Measurements from ENCODE around the gene DAND5.

DAND5 gene

DNA sequence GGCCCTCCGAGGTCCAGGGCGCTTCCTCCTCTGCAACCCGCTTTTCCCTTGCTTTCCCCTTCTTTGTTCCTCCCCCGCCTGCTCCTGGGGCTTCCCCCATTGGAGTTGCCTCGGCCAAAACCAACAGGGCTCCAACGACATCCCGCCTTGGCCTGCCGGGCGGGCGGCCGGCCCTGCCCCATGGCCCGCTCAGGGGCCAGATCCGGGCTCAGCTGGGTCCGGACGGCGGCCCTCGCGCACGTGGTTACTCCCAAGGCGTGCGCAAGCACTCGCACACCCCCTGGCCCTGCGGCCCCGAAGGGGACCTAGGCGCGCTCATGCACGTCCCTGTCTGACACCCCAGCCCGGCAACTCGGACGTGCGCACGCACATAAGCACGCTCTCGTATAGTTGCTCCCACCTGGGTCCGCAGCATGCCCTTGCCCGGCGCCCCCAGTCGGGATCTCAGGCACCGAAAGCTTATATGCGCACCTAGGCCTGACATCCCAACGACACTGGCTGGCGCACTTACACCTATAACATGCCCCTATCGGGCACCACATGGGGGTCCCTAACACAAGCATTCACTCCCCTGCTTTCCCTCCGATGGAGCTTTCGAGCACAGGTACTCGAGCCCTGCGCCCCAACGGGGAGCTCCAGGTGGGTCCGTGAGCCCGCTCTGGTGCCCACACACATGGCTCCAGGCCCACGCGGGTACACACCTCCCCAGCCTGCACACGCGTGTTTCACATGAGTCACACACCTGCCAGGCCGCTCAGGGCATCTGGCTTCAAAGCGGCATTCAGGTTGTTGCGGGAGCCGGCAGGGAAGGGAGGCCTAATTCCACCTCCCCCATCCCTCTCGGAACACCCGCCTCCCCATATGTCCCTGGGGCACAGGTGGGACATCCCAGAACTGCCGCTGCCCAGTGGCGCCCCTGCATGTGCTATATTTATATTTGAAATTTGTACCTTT, 40.9 kb downstream of the DAND5 start:
- no peak for DNase-seq (ENCODE audit: low spot score)

DNA sequence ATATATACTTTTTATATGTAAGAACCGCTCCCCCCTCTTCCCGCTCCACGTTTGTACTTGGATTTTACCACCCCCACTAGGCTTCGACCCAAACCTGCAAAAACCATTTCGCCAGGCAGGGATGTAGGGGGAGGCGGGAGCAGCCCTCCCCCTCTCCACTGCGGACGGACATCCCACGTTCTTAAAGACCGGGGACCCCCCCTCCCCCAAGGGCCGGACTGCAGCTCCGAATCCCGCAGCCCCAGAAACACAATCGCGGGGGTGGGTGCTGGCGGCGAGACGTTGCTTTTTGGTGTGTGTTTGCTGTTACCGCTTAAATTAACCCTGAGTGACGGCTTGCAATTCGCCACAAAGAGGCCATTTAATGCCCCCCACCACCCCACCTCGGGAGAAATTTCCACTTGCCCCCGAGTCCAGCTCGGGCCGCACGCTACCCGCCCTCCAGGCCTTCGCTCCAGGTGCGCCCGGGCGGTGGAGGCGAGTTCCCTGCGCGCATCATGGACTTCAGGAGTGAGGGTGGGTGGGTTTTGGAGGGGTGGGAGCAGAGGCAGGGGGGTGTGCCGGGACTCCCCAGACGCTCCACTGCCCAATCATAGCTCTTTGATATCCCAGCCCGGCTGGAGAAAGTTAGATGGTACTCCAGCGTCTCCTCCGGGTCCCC, 41.7 kb downstream of the DAND5 start:
- DNase-seq (ENCODE audit: low spot score) = no peak

DNA sequence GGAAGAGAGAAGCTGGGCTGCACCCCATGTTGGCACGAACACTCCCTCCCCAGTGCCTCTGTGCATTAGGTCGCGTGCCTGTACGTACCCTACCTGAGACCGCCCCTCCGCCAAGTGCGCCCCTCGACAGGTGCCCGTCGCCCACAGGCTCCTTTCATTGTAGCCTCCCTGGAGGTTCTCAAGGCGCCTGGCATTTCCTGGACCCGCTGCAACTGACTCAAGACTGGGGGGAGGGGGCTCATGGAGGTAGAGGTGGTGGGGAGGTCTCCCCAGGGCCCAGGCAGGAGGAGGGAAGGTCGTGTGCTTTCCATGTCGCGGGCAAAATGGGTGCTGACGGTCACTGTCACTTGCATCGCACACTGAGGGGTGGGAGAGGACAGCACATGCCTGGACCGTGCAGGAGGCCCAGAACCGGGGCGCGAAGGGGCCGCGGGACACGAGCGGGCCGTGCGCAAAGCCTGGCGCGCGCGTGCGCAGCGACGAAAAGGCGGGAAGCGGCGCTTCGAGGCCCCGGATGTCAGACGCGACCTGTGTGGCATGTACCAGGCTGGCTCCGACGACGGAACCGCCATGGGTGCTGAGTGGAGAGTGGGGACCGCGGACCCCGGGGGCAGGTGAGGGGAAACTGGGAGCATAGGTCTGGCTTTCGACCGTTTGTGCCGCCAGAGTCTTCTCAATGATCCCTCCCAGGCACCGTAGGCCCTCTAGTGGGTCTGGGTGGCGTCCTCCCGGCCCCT, 42.4 kb downstream of the DAND5 start:
- DNase-seq (ENCODE audit: low spot score) = no peak

DNA sequence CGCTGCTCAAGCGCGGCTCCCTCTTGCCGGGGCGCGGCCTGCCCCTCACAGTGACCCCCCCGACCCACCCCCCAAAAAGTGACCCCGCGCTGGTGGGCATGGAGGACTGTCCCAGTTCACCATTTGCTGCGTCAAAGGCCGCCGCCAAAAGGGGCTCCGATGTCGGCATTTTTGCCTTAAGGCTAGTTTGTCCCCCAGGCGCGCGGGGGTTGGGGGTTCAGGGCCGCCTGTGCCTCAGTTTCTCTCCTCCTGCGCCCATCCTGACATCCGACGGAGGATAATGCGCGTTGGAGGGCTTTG, 43.0 kb downstream of the DAND5 start:
- no peak for DNase-seq (ENCODE audit: low spot score)

DNA sequence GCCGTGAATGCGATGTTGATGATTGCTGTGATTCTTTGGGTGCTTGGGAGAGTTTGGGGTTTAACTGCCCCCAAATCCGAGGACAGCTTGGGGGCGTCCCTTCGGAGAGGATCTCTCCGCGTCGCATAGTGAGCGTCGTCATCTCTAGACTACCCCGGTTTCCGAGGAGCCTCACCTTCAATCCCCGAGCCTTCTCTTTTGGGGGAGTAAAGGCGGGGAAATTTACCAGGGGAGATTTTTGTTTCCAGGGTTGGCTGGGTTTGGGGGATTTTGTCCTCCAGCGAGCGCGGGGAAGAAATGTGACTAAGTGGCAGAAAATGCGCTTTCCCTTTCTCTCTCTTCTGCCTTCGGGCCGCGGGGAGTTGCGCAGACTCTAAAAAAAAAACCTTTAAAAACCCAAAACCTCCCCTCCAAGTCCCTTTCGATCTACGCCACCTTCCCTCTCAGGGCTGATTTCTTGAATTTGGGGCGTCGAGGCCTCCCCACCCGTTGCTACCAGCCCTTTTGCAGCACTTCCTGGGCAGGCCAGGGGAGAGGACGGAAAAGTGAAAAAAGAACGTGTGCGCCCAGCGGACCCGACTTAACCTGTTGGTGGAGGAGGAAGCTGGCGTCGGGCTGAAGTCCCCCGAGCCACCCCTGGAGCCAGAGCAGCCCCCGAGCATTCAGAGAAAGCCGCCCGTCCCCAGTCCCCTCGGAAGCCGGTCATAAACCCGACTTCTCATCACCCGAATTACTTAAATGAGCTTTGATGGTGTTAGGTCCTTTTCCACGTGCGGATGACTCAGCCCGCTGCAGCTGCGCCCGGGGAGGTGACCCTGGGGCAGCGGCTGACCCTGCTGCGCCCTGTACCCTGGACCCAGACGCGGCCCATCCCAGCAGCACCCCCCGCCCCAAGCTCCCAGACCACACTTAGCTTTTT, 43.6 kb downstream of the DAND5 start:
- DNase-seq (ENCODE audit: low spot score) = no peak

DNA sequence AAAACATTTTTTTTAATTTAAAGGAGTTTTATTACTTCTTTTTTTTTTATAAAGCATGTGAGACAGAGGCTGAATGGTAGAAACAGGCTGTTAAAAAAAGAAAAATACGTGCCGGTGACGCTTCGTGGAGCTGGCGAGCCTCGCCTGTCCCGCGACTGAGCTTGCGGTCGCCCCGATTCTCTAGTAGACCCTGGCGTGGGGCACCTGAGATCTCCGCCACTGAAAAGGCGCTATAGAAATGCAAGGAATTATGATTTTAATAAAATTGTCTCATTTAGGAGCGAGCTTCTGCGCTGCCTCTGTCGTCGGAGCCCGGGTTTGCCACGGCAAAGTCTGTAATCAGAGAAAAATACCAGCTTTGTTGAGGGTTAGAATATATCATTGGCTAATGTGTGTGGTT, 44.3 kb downstream of the DAND5 start:
- no peak for DNase-seq (ENCODE audit: low spot score)

DNA sequence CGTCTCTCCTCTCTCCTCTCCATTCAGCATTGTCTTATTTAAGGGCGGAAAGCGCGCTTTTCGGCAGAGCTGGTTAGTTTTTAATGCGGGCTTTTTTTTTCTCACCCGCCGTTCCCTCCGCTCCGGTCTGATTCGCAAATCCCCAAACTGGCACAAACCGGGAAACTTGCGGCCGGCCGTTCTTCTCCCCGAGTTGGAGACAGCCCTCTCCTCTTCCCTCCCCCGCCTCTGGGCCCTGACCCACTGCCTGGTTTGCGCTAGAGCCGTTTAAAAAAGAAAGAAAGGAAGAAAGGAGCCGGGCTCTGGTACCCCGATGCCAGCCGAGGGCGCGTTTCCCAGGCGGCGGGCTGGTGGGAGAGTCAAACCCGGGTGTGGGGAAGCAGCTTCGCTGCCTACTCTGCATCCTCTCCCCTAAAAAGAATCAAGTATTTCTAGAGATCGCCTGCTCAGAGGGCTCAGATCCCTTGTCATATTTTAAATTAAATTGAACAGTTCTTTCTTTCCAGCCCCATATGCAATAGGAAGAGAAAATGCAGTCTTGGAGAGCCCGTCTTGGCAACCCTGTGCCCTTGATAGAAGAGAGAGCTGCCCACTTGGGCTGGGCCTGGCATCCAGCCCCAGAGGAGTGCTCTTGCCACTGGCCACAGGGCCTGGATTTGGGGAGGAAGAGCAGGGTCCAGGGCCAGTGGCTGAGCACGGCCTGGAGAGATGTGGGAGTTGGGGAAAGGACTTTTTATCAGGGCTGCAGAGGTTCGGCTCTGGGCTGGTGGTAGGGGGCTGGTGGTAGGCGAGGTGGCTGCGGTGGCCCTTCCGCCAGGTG, 44.9 kb downstream of the DAND5 start:
- DNase-seq (ENCODE audit: low spot score) = no peak

DNA sequence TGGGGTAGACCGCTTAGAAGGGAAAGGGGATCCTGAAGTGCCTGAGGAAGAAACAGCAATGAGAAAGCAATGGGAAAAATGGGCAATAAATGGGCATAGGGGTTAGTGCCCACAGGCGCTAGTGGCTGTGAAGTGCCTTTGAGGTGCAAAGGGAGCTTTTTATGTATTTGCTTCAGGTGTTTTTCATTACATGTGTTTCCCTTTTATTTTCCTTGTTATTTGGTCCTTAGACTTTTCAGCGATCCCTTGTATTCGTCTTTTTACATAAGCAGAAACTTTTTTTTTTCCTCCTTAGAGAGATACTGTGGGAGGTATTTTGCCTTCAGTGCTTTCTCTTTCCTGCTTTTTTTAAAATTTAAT, 45.5 kb downstream of the DAND5 start:
- no peak for DNase-seq (ENCODE audit: low spot score)

DNA sequence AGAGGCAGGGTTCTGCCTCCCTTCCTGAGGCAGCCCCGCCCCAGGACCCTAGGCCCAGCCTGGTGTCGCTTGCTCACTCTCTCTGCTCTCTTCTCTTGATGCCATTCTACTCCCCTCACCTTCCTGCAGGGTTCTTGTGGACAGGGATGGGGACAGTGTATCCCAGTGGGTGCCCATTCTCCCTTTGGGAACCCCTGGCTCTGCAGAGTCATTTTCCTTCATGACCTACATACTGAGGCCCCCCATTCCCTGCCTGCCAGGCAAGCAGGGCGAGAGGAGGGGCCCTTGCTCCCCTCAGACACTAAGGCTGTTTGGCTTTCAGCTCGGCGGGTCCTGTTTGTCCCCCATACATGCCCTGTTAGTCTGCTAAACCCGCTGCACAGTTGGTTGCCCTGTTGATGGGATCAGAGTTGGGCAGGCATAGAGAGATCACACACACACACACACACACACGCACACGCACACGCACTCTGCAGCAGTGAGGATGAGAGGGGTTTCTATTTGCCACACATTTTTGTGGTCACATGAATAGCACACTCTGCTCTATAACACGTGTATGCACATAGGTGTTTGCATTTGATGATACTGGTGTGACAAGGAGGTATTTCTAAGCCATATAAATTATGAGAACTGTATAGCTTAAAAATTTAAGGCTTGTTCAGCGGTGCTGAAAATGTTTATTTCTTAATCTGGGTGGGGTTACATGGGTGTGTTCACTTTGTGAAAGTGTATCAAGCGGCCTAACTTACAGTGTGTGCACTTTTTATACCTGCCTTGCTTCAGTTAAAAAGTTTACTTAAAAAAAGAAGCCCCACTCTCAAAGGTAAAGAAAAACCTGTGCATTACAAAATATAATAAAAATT, 46.2 kb downstream of the DAND5 start:
- no peak for DNase-seq (ENCODE audit: low spot score)

DNA sequence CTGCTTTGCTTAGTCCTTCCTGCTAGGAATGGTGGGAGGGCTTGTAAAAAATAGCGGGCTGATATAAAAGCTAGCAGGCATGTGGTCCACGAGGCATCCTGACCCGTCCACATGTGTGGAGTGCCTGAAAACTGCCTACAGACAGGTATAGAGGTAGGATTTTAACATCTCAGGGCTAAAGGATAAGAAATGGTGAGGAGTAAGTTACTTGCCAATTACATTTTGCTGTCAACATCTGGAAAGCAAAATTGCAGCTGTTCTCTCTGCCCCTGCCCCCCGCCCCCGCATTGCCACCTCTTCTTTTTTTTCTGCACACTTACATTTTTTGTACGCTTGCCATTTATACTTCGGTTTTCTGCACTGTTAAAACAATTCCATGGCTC, 46.9 kb downstream of the DAND5 start:
- no peak for DNase-seq (ENCODE audit: low spot score)

DNA sequence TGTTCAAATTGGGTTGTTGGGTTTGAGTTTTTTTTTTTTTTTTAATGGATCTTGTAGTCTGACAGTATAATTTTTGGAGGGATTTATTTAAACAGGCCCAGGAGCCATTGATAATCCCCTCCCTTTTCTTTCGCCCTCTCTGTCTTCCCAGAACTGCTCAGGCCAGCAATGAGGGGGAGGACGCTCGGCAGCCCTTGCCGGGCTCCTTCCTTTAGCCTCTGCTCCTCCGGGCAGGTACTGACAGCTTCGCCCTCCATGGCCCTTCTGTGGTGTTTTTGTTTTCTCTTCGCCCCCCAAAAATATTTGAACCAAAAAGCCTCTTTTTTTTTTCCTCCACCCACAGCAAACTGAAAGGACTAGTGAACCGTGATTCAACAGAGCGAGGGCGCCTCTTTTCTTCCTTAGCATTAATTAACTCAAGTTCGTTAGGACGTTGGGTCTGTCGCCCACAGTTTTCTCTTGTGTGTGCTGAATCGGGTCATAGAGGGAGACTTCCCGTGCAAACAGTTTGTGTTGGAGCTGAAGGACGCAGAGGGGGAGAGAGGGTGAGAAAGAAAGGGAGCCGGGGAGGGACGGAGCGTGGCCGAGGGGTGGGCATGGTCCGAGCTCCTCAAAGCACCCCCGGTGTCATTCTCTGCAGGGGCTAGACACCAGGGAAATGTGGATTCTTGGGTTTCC, 47.4 kb downstream of the DAND5 start:
- DNase-seq (ENCODE audit: low spot score) = no peak

DNA sequence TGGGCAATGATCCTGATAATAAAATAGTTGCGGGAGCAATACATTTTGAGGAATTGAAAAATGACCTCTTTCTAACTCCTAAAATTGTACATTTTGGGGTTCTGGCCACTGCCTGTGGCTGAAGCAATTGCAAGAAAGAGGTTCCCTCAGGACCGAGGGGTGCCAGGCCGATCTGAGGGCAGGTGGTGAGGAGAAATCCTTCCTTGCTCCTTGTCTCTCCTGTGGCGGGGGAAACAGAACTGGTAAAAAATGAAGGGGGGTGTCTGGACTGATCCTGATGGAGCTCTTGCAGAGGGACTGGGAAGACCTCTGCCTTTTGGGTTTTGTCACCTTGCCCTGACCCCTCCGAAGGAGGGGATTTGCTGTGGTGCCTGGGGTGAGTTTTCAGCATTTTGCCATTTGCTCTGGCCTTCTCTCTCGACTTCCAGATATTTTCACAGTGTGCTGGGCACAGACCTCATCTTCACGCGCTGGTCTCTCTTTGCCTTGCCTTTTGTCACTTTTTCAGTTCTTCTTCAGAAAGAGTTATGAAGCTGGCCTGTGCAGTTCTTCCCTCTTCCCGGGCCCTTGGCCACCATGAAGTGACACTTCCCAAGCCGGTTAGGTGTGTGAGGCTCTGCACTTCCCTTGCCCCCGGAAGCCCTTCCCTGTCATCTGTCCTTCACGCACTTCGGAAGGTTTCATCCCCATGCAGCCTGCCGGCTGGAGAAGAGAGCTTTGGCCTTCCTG, 48.1 kb downstream of the DAND5 start:
- DNase-seq (ENCODE audit: low spot score) = no peak

DNA sequence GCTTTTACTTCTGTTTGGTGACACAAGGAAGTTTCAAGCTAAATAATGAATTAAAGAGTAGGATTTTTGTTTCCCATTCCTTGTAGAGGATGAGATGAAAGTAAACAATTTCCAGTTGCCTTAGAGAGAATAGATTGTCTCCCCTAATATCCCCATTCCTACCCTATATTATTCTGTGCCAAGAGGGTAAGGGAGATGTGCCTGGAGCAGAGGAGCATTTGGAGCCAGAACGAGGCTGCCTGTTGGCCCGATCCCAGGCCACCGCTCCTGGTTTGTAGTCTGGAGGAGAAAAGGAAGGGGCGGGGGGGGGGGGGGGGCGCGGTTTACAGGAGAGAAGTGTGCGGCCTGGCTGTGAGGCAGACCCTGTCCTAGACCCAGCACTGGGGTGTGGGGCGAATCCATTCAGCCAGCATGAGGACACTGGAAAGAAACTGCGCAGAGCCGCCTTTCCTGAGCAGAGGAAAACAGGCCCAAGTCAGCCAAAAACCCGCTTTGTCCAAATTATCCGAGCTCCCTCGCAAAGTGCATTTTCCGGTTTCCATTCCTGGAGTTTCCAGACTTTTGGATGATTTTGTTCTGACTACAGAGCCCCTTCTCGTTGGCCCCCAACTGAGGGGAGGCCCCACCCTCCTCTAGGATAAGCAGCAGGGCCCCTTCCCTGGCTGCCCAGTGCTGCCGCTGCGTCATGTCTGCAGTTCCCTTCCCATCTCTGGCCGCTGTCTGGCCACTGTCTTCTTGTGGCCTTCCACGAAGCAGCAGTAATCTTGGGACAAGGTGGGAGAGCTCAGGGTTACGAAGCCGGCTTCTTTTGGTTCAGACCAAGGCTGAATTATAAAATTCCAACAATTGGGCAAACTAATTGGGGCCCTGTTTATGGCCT, 48.9 kb downstream of the DAND5 start:
- no peak for DNase-seq (ENCODE audit: low spot score)

DNA sequence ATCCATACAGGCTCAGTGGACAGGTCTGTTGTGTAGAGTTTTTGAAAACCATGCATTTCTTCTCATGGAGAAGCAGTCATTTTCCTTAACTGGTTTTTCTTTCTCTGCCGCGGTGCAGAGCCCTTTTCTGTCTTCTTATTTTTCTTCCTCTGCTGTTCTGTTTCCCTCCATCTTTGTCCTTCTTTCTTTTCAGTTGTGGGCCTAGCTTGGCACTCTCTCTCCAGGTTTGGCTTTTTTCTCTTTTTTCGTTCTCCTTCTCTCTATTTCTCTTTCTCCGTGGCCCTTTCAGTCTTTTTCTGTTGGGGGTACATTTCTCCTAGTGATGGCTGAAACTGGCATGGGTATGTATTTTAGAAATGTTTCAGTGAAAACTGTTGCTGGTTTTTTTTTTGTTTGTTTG, 50.0 kb downstream of the DAND5 start:
- DNase-seq (ENCODE audit: low spot score) = no peak

DNA sequence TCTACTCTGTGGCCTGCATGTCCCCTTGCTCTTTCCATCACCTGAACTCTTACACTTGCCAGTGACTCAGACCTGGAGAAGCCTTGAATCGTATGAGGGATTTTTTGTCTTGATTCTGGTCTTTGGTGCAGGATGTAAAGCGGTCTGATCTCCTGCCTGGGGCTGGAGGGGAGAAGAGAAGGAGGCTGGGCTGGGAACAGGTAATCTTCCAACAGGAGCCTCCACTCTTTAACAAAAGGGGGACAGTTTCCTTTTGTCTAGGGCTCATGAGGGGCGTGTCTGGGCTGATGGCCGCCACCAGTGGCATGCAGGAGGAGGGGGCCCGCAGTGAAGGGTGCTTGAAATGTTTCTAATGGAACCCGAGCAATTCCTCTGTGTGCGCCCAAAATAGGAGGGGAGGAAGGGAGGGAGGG, 50.6 kb downstream of the DAND5 start:
- DNase-seq (ENCODE audit: low spot score) = no peak

DNA sequence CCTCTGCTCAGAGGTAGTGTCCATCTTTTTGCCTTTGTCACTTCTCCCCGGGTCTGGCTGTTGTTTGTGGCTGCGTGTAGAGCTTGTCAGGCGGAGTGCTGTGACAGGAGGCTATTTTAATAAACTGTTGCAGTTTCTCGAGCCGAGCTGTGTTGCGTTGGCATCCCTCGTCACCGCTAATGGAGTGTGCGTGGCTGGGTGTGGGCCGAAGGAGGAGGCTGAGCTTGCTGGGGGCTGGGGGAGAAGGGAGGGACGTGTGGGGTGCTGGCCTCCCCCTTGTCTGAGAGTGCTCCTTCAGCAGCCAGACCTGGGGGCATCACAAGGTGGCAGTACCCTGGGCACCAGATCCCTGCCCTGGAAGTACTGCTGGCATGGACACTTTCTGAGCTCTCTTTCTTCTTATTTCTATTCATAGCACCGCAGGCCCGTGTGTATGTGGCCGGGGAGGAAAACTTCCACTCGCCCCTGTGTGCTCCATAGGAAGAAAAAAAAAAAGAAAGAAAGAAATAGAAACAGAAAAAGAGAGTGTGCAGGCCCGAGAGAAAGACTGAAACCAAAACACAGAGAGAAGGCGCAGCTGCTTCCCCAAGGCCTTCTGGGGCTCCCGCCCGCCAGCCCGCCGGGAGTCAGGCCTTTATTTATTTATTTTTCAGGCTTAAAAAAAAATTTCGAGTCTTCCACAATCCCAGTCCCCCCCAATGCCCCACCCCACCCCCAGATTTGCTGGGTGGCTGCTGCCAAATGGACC, 52.9 kb downstream of the DAND5 start:
- no peak for DNase-seq (ENCODE audit: low spot score)
